KMS-11 (cell line): Measurements from ENCODE around the gene FAM241B.

Experiments
- H2AFZ ChIP-seq: fragments of 200-600 bp; sonication (generic); 2 replicates; pipeline ENCODE4 v1.6.1; 2016; ENCODE audit warnings: antibody characterized with exemption, mixed run types, low read depth
- H3K27ac ChIP-seq: fragments of 200-600 bp; sonication (generic); 2 replicates; pipeline ENCODE4 v1.6.1; 2016; ENCODE audit warnings: mild to moderate bottlenecking, mixed run types
- H3K27me3 ChIP-seq: fragments of 200-600 bp; sonication (generic); 2 replicates; pipeline ENCODE4 v1.6.1; 2017; ENCODE audit warnings: mild to moderate bottlenecking, low read depth, mixed run types, moderate library complexity; ENCODE audit not compliant: insufficient read depth
- H3K36me3 ChIP-seq: fragments of 200-600 bp; sonication (generic); 2 replicates; pipeline ENCODE4 v1.6.1; 2017; ENCODE audit warnings: mild to moderate bottlenecking, mixed run types; ENCODE audit not compliant: insufficient read depth
- H3K4me1 ChIP-seq: fragments of 200-600 bp; sonication (generic); 2 replicates; pipeline ENCODE4 v1.6.1; 2016; ENCODE audit warnings: mild to moderate bottlenecking, low read depth, mixed run types; ENCODE audit not compliant: poor library complexity, severe bottlenecking
- H3K4me2 ChIP-seq: fragments of 200-600 bp; sonication (generic); 2 replicates; pipeline ENCODE4 v1.7.0; 2016; ENCODE audit warnings: mild to moderate bottlenecking, mixed run types
- H3K4me3 ChIP-seq: fragments of 200-600 bp; sonication (generic); IDR thresholded peaks from 2 replicates; pipeline ENCODE4 v1.6.1; 2017; ENCODE audit warnings: low read depth, low read length, mixed read lengths; ENCODE audit not compliant: insufficient read depth
- H3K79me2 ChIP-seq: fragments of 200-600 bp; sonication (generic); 2 replicates; pipeline ENCODE4 v1.6.1; 2016; ENCODE audit warnings: low read depth, mixed run types; ENCODE audit not compliant: insufficient read depth
- H3K9ac ChIP-seq: fragments of 200-600 bp; sonication (generic); 2 replicates; pipeline ENCODE4 v1.6.1; 2016; ENCODE audit warnings: mild to moderate bottlenecking, mixed run types
- H4K20me1 ChIP-seq: fragments of 200-600 bp; sonication (generic); 2 replicates; pipeline ENCODE4 v1.6.1; 2016; ENCODE audit warnings: mild to moderate bottlenecking, mixed run types; ENCODE audit not compliant: insufficient read depth
- CTCF ChIP-seq: fragments of 200-600 bp; sonication (generic); conservative IDR thresholded peaks from 2 replicates; pipeline ENCODE4 v1.6.1; 2017; ENCODE audit warnings: low read depth, mild to moderate bottlenecking, antibody characterized with exemption, low read length, moderate library complexity, mixed read lengths

Gene FAM241B

GRCh38 chr10:69649786-69650550 is 19.9 kb downstream of the FAM241B start:
- H3K4me2 ChIP-seq: no peak overlapping the region
- no peaks in the 10 kb centered on the region for H3K4me1 ChIP-seq
- H3K36me3 ChIP-seq: no peaks in the 10 kb centered on the region
- no peak overlapping the region for H2AFZ ChIP-seq
- H3K27ac ChIP-seq: no peak overlapping the region
- H3K27me3 ChIP-seq: peaks cover 9% of the 10 kb centered on the region; the same call in 1 of the 2 replicates
- no peak for TF ChIP-seq CTCF
- no peaks in the 10 kb centered on the region for H3K79me2 ChIP-seq
- H3K4me3 ChIP-seq: no peak overlapping the region
- H4K20me1 ChIP-seq: no peaks in the 10 kb centered on the region
- no peak overlapping the region for H3K9ac ChIP-seq

- H3K4me3 ChIP-seq: no peak overlapping the region
- no peak for TF ChIP-seq CTCF
- no peak overlapping the region for H3K27ac ChIP-seq
- H2AFZ ChIP-seq: no peak overlapping the region
- H4K20me1 ChIP-seq: no peaks in the 10 kb centered on the region
- H3K9ac ChIP-seq: no peak overlapping the region
- no peaks in the 10 kb centered on the region for H3K79me2 ChIP-seq
- H3K27me3 ChIP-seq: peaks cover 13% of the 10 kb centered on the region; the same call in 1 of the 2 replicates
- H3K36me3 ChIP-seq: no peaks in the 10 kb centered on the region
- H3K4me2 ChIP-seq: no peak overlapping the region
- no peaks in the 10 kb centered on the region for H3K4me1 ChIP-seq
Observed at GRCh38 chr10:69650589-69651261, 20.7 kb downstream of the FAM241B start.

GRCh38 chr10:69651362-69651761 is 21.3 kb downstream of the FAM241B start:
- no peak overlapping the region for H3K4me2 ChIP-seq
- H3K79me2 ChIP-seq: no peaks in the 10 kb centered on the region
- no peak overlapping the region for H3K9ac ChIP-seq
- no peaks in the 10 kb centered on the region for H4K20me1 ChIP-seq
- peaks cover 17% of the 10 kb centered on the region; the same call in 1 of the 2 replicates for H3K27me3 ChIP-seq
- no peaks in the 10 kb centered on the region for H3K4me1 ChIP-seq
- no peak for TF ChIP-seq CTCF
- H2AFZ ChIP-seq: no peak overlapping the region
- no peaks in the 10 kb centered on the region for H3K36me3 ChIP-seq
- no peak overlapping the region for H3K4me3 ChIP-seq
- H3K27ac ChIP-seq: no peak overlapping the region

GRCh38 chr10:69652111-69652856 is 22.2 kb downstream of the FAM241B start:
- H3K27me3 ChIP-seq: peaks cover 19% of the 10 kb centered on the region; the same call in 1 of the 2 replicates
- H4K20me1 ChIP-seq: no peaks in the 10 kb centered on the region
- no peaks in the 10 kb centered on the region for H3K79me2 ChIP-seq
- no peak overlapping the region for H3K9ac ChIP-seq
- no peaks in the 10 kb centered on the region for H3K4me1 ChIP-seq
- H3K4me2 ChIP-seq: no peak overlapping the region
- H3K4me3 ChIP-seq: no peak overlapping the region
- H2AFZ ChIP-seq: no peak overlapping the region
- H3K36me3 ChIP-seq: no peaks in the 10 kb centered on the region
- TF ChIP-seq CTCF: no peak
- no peak overlapping the region for H3K27ac ChIP-seq
